GM12874 (cell line): ENCODE results near the gene CLMP.

ENCODE experiments used
- TF ChIP-seq, protein P1 (sequence below): IDR thresholded peaks from 2 replicates; pipeline ENCODE4 v1.5.1; 2011; ENCODE audit warnings: low read depth, mild to moderate bottlenecking, control low read depth, low read length, moderate library complexity; ENCODE audit not compliant: insufficient read depth

Gene CLMP

GRCh38 chr11:123080015-123080414 lies 115.0 kb downstream of the CLMP start:
- TF ChIP-seq, protein P1, sequence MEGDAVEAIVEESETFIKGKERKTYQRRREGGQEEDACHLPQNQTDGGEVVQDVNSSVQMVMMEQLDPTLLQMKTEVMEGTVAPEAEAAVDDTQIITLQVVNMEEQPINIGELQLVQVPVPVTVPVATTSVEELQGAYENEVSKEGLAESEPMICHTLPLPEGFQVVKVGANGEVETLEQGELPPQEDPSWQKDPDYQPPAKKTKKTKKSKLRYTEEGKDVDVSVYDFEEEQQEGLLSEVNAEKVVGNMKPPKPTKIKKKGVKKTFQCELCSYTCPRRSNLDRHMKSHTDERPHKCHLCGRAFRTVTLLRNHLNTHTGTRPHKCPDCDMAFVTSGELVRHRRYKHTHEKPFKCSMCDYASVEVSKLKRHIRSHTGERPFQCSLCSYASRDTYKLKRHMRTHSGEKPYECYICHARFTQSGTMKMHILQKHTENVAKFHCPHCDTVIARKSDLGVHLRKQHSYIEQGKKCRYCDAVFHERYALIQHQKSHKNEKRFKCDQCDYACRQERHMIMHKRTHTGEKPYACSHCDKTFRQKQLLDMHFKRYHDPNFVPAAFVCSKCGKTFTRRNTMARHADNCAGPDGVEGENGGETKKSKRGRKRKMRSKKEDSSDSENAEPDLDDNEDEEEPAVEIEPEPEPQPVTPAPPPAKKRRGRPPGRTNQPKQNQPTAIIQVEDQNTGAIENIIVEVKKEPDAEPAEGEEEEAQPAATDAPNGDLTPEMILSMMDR: no peak

- TF ChIP-seq, protein P1: no peak
Measured at GRCh38 chr11:123076484-123076883, 118.6 kb downstream of the CLMP start.

- TF ChIP-seq, protein P1: no peak
Measured at GRCh38 chr11:123073343-123074057, 121.5 kb downstream of the CLMP start.

DNA sequence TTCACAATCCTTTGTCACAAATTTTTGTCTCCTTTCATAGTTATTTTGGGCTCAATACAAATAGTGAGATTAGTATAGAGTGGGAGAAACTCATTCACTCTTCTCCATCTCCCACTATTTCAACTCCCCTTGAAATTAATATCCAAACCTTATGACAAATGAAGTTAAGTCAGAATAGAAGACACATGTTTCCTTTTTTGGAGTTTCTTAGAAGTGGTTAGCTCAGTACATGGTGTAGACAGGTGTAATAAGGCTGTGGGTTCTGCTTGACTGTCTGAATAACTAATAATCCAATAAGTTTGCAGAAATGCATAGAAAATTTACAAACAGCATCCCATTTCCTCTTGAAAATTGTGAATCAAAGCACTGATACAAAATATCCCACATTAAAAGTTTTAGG lies 122.3 kb downstream of the CLMP start:
- TF ChIP-seq, protein P1: no peak

DNA sequence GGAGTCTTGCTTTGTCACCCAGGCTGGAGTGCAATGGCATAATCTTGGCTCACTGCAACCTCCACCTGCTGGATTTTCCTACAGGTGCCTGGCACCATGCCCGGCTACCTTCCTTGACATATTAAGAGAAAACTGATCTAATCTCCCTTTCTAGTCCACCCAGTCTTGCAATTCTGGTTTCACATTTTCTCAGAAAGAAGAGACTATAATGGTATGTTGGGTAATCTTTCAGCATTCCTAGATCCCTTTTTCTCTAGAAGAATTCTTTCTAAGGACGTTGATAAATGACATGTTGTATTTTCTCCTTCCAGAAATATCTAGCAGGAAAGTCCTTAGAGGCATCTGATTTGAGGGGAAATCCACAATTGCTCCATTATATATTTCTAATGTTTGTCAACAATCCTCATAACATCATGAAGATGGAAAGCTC lies 122.7 kb downstream of the CLMP start:
- TF ChIP-seq, protein P1: no peak

DNA sequence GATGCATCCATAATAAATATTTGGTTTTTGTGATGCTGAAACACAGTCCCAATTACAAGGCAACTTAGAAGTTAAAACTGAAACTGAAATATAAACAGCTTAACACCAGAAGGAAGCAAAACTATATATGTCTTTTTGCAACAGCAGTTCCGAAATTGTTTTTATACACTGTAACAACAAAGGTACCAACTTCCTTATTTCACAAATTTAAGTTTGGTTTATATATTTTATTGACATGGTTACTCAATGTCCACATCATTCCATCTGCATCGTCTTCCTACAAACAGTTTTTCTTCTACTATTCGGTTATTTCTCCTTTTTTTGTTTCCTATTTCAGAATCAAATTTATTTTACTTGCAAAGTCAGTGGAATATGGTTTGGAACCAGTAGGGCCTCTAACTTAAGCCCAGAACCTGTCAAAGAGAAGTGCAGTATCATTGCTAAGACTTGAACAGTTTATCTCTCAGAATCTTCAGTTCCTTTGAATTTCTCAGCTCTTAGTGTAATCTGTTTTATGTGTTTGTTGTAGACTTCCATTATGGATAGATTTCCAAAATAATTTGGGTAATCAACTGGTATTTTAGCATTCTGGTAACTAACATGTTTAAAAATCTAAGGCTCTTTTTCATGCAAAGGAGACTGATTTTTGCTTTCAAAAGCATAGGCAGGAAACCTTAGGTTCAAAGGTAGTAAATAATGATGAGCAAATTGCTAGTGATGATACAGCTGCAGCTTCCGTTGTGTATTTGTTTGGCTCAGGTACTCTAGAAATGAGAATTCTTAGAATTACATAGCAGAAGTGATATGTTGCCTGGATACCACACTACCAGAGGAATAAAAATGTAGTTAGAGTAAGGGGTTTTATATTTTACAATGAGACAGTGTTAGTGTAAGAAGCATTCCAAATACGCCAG lies 124.9 kb downstream of the CLMP start:
- TF ChIP-seq, protein P1: no peak

DNA sequence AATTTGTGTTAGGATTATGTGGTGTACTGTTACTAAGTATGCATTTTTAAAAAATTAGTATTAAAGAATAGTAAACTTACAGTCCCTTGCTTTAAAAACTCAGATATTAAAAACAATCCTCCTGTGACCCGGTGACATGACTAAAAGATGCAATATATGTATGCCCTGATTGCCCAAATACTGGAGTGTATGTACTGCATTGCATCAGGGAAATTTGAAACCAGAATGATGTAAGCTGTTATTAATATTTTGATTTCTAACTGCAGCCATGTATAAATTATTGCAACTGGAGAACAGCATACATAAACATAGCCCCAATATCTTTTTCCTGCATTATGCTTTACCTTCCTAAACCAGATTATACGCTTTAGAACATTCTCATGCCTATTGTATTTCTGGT lies 129.4 kb downstream of the CLMP start:
- TF ChIP-seq, protein P1: no peak
